Right hindlimb (tissue), 1 donor: Measurements from ENCODE around the gene ODC1.
"Not testable (repeated sequence)": the region's sequence is repeated elsewhere in the genome, so short reads cannot be mapped to it uniquely, and the experiment has no call there.

ENCODE experiments used
- DNase-seq: peaks from one replicate; pipeline ENCODE4 v3.0.0-alpha.2; 2018

Gene ODC1

DNA sequence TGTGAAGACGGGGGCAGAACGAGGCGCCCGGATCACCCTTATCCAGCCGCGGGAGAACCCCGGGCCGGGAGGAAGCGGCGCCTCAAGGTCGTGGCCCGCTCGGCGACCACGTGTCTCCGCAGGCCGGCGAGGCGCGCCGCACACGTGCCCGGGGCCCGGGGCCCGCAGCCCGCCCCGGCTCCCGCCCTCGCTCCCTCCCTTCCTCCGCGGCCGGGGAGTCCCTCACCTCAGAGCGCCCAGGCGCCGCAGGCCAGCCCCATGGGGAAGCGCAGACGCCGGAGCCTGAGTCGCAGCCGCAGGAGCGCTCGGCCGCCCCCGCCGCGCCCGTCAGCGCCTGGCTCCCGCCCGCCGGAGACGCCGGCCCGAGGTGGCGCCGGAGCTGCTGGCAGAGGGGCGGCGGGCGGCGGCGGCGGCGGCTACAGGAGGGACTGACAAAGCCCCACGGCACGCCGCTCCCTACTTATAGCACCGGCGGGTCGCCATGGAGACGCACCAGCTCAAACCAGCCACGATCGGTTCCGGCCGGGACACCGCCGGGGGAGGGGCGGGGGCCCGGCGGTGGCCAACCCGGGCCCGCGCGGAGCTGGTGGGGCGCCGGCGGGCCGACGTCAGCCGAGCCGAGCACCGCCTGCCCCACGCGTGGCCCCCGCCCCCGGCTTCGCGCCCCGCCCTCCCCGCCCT is at the start of gene ODC1:
Gene ODC1, minus strand, starts transcription at position 433 of the 681 bp plus-strand sequence. CDS start 3,295 bp downstream, outside the sequence.
- DNase-seq: peak; percentile 96

- peak; percentile 88 for DNase-seq
These were observed 49.7 kb upstream of the ODC1 start for GRCh38 chr2:10497797-10498251.

- DNase-seq: no peak
These were observed 47.8 kb upstream of the ODC1 start for GRCh38 chr2:10495988-10496313.

DNA sequence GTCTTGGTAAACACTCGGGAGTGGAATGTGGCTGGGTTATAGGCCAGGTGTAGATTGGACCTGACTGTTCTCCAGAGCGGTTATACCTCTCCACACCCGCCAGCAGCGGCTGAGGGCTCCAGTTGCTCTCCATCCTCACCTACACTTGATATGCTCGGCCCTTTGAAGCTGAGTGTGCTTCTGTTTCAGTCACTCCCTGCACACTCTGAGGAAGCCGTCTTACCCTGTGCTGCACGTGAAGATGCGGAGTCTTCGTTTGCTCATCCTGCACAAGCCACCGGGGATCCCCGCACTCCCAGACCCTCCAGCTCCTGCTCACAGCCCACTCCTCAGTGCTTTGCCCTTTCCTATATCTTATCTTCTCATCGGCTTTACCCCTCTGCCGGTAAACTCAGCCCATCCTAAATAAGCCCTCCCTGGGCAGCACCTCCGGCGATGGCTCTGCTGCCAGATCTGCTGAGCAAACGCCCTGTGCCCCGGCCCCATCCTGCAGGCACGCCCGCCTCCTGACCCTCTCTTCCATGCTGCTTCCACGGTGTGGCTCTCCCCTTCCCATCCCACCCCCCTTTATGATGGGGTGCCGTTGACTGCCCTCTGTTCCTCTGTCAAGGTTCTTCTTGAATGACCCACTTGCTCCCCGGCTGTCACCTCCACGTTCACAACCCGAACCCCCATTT is 47.3 kb upstream of the ODC1 start:
- DNase-seq: no peak

GRCh38 chr2:10494351-10495066 is 46.4 kb upstream of the ODC1 start:
- no peak for DNase-seq

DNA sequence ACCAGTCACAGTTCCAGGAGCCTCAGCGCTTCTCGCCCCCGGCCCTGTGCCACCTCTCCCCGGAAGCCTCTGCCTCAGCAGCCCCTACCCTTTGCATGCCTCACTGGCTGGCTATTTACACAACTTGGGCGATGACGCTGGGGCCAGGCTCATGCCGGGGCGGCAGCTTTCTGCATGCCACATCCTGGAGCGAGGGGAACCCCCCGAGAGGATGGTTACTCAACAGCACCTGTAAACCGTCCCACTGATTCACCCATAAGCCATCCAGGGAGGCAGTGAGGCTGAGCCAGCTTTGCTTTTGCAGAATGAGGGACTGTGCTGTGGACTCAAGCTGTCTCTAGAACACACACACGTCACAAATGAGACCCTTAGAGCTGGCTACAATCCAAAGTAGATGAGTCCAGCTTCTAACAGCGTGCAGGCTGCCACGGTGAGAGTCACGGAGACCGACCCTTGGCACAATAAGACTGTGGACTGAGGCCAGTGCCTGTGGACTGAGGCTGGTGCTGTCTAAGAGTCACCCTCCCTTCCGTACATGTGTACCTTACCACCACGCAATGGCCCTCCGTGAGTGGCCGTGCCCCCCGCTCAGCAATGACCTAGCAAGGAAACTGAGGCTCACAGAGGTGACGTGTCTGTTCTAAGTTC is 45.6 kb upstream of the ODC1 start:
- DNase-seq: no peak

- no peak for DNase-seq
These were observed 45.0 kb upstream of the ODC1 start for GRCh38 chr2:10493075-10493633.

DNA sequence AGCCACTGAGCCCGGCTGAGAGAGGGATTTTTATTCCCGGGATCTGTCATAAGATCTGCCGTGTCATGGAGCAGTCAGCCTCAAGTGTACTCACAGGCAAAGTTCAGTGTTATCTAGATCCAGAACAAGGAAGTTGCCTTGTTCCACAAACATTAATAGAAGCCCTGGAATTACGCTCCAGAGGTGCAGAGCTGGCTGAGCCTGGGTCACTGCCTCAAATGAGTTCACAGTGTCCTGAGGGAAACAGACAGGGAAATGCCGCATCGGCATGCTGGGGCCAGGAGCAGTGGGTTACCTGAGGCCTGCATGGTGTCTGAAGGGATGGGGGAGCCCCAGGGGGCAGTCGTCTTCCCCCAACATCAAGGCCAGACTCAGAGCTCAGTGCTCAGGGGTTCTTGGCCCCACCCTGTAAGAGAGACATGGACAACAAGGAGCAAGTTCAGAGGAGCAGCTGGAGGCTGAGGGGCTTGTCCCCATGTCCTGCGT is 42.7 kb upstream of the ODC1 start:
- no peak for DNase-seq

- no peak for DNase-seq
These were observed 41.9 kb upstream of the ODC1 start for GRCh38 chr2:10489842-10490555.

DNA sequence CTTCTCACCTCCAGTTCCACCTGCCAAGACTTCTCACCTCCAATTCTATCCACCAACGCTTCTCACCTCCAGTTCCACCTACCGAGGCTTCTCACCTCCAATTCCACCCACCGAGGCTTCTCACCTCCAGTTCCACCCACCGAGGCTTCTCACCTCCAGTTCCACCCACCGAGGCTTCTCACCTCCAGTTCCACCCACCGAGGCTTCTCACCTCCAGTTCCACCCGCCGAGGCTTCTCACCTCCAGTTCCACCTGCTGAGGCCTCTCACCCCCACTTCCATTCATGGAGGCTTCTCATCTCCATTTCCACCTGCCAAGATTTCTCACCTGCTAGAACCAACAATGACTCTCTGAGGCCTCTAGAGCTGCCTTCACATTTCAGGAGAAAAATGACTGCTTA is 40.0 kb upstream of the ODC1 start:
- DNase-seq: not testable (repeated sequence)

- DNase-seq: not testable (repeated sequence)
These were observed 39.6 kb upstream of the ODC1 start for GRCh38 chr2:10487741-10488104.

GRCh38 chr2:10487081-10487740 is 39.1 kb upstream of the ODC1 start:
- DNase-seq: no peak

- no peak for DNase-seq
These were observed 38.5 kb upstream of the ODC1 start for GRCh38 chr2:10486601-10487079.

GRCh38 chr2:10486091-10486490 is 38.0 kb upstream of the ODC1 start:
- DNase-seq: no peak

GRCh38 chr2:10482913-10483312 is 34.8 kb upstream of the ODC1 start:
- no peak for DNase-seq

- no peak for DNase-seq
These were observed 34.3 kb upstream of the ODC1 start for GRCh38 chr2:10482460-10482859.

DNA sequence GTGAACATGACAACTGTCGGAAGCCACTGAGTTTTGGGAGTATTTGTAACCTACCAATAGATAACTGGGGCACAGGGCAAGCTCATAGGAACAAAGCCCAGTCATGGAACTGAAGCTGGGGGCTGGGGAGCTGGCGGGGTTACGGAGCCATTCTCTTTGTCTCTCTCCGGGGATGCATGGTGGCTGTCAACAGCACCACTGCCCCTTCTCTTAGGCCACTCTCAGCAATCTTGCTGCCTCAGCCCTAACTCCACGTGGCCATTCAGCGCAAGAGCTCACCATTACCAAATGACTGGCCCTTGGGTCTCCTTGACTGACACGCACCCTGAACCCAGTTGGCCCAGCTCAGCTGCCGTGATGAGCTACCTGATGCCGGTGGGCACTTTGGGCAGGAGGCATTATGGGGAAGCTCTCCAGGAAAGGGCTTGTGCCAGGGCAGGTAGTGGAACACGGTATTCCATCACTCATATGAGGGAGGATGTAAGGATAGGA is 33.6 kb upstream of the ODC1 start:
- DNase-seq: no peak

DNA sequence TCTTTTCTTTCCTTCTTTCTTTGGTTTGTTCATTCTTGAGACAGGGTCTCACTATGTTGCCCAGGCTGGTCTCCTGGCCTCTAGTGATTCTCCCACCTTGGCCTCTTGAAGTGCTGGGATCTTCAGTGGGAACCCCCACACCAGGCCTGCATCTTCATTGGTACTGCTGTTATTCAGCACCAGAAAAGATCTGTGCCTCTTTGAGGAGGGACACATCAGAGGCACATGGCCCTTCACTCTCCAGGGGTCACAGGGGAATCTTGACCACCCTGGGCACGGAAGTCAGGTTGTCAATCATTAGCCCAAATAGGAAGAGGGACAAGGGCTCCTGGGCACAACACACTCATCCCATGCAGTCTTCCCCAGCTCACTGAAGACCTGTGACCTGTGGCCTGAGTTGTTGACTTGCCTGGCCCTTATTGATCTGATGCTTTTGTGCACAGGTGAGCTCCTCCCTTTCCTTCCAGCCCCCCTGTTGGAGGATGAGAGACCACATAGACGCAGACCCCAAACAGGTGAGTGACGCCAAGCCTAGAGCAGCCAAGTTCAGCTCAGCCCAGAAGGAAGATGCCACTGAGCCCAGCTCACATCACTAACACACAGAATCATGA is 33.0 kb upstream of the ODC1 start:
- DNase-seq: no peak

DNA sequence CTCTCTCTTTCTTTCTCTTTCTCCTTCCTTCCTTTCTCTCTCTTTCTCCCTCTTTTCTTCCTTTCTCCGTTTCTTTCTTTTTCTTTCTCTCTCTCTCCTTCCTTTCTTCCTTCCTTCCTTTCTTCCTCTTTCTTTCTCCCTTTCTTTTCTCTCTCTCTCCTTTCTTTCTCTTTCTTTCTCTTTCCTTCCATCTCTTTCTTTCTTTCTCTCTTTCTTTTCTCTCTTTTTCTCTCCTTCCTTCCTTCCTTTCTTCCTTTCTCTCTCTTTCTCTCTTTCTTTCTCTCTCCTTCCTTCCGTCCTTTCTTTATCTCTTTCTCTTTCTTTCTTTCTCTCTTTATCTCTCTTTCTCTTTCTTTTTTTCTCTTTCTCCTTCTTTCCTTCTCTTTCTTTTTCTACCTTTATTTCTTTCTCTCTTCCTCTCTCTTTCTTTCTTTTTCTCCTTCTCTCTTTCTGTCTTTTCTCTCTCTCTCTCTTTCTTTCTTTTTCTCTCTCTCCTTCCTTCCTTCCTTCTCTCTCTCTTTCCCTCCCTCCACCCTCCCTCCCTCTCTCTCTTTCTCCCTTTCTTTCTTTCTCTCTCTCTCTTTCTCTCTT is 32.3 kb upstream of the ODC1 start:
- no peak for DNase-seq

DNA sequence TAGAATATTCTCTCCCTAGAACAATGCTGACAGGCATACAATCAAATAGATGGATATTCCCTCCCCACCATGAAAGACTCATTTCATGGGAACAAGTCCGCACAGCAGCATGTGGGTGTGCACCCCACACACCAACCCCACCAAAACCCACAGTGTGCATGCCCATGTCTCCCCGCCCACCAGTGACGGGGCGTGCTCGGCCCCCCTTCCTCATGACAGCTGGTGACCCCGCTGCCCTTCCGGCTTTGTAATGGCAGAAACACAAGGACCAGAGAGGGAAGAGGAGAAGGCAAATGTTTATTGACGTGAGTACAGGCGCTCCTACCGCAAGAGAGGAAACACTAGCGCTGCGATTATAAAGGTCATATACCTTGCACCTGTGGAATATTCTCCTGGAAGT is 30.8 kb upstream of the ODC1 start:
- peak; percentile 40 for DNase-seq

DNA sequence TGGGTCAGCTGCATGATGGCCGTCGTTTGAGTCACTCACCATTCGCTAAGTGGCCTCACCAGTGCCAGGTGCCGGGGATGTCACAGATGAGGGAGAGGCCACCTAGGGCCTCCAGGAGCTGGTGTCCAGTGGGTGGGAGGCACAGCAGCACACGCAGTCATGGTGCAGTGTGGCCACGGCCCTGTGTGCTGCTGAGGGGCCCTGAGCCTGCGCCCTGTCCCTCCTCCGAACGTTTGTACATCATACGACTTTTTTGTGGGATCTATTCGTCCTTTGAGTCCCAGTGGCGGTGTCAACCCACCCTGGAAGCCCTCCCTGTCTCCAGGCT is 30.1 kb upstream of the ODC1 start:
- no peak for DNase-seq
